T-cell (primary cell): ENCODE results near the gene DPYD. TPM values are rescaled to one million over a fixed set of nuclear protein-coding genes. Genes with fewer than 3 reads are reported as not detected.

ENCODE experiments used
- ATAC-seq, 4 experiments: fragments of 200-7000 bp in 3 of 4; fragments of 150-1000 bp in 1 of 4; cut with Tn5 transposase; replicated peaks in 1 of 4; 1 replicate in 3 of 4; 2 replicates in 1 of 4; pipeline ENCODE4 v1.10.0; 2021; ENCODE audit warnings: moderate library complexity in 3 of 4, mild to moderate bottlenecking in 2 of 4, moderate number of reproducible peaks in 1 of 4
- CTCF ChIA-PET, 2 donors: fragments of 300-600 bp; sonication (Branson Sonifier 250); formaldehyde crosslinking; loops; one replicate each; lab custom pipeline; 2022; ENCODE audit warnings: antibody characterized with exemption in 2 of 2; lab: Charles Lee
- POLR2A ChIA-PET, 2 donors: fragments of 300-600 bp; sonication (Branson Sonifier 250); formaldehyde crosslinking; loops; one replicate each; lab custom pipeline; 2022; ENCODE audit warnings: antibody characterized with exemption in 2 of 2; lab: Charles Lee
- DNase-seq, 35 experiments: peaks; one replicate each; pipeline versions ENCODE4 v3.0.0 to v3.0.0-alpha.2; 2013 to 2023
- H3K27ac ChIP-seq: one replicate; pipeline ENCODE4 v1.5.1; 2013; ENCODE audit warnings: low read length
- H3K27me3 ChIP-seq, 2 experiments: replicated peaks in 1 of 2; 1 replicate in 1 of 2; 2 replicates in 1 of 2; pipeline versions ENCODE4 v1.6.1 to v1.7.0; 2013; ENCODE audit warnings: low read length in 1 of 2, mixed read lengths in 1 of 2; ENCODE audit not compliant: control insufficient read depth in 2 of 2, insufficient read depth in 2 of 2; ENCODE audit errors: extremely low read depth in 1 of 2
- H3K36me3 ChIP-seq, 2 donors: 1 replicate in 1 of 2; 2 replicates in 1 of 2; pipeline versions ENCODE4 v1.6.1 to v1.7.0; 2013; ENCODE audit warnings: low read length in 1 of 2; ENCODE audit not compliant: control insufficient read depth in 2 of 2, insufficient read depth in 1 of 2; ENCODE audit errors: extremely low read depth in 1 of 2
- H3K4me1 ChIP-seq, 2 experiments: 1 replicate in 1 of 2; 2 replicates in 1 of 2; pipeline versions ENCODE4 v1.6.1 to v1.7.0; 2013; ENCODE audit warnings: low read length in 2 of 2, mixed read lengths in 1 of 2; ENCODE audit not compliant: insufficient read depth in 2 of 2, control insufficient read depth in 1 of 2; ENCODE audit errors: extremely low read depth in 1 of 2
- H3K4me3 ChIP-seq, 2 donors: 1 replicate in 1 of 2; 2 replicates in 1 of 2; pipeline versions ENCODE4 v1.5.1 to v1.7.0; 2013; ENCODE audit warnings: mild to moderate bottlenecking in 2 of 2, low read length in 1 of 2, moderate library complexity in 1 of 2; ENCODE audit not compliant: control insufficient read depth in 1 of 2; ENCODE audit errors: extremely low read depth in 1 of 2
- H3K9me3 ChIP-seq: 2 replicates; pipeline ENCODE4 v1.7.0; 2013
- H3K27ac Mint-ChIP-seq, 2 donors: one replicate each; pipeline ENCODE4 v1.8.0; 2020 to 2021; ENCODE audit warnings: mild to moderate bottlenecking in 2 of 2, mixed read lengths in 2 of 2
- H3K27me3 Mint-ChIP-seq, 2 donors: one replicate each; pipeline ENCODE4 v1.8.0; 2021 to 2022; ENCODE audit warnings: mixed read lengths in 2 of 2
- H3K36me3 Mint-ChIP-seq: one replicate; pipeline ENCODE4 v1.8.0; 2021; ENCODE audit warnings: mixed read lengths
- H3K4me1 Mint-ChIP-seq, 3 donors: one replicate each; pipeline ENCODE4 v1.8.0; 2020 to 2022; ENCODE audit warnings: mixed read lengths in 3 of 3, mild to moderate bottlenecking in 1 of 3
- H3K4me3 Mint-ChIP-seq, 3 donors: one replicate each; pipeline ENCODE4 v1.8.0; 2020 to 2022; ENCODE audit warnings: mild to moderate bottlenecking in 3 of 3, mixed read lengths in 3 of 3, moderate library complexity in 3 of 3
- H3K9me3 Mint-ChIP-seq, 3 donors: one replicate each; pipeline ENCODE4 v1.8.0; 2020 to 2022; ENCODE audit warnings: mixed read lengths in 3 of 3
- whole genome bisulfite sequencing: methylation state at CpG from one replicate; pipeline ENCODE4 v1.1.5; 2013; ENCODE audit warnings: missing lambda C conversion rate; ENCODE audit not compliant: insufficient coverage; 5-methylcytosine and 5-hydroxymethylcytosine counted together
- total RNA-seq, 35 experiments: library from RNA in 6 of 35; stranded (reverse) in 6 of 35; fragments of 120-200 nt in 1 of 35; gene quantifications; one replicate each; pipeline versions ENCODE4 v1.2.1 to v1.2.4 and lab custom pipeline; 2013 to 2026

Gene DPYD
- total RNA-seq, 5 donors from 2014 or later (not counting 1 experiment from before 2014, with no cell fraction given), result 39.1 to 74.1 (median 47.8) TPM

DNA sequence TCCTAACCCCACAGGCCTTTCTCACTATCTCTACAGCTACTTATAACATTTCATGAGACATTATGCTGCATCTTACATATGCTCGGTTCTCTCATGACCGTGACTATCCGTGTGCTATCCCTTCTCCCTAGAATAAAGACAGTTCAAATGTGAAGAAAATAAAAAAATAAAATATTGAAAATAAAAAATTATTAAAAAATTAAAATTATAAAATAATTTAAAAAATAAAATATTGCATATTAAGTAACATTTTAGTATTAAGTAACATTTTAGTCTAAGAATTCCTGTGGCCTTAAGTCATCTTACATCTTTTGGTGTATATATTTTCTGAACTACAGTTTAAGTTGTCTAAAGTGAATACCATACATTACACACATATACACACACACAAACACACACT lies 415.5 kb downstream of the DPYD start:
- no peaks in the 10 kb centered on the region for H3K27me3 Mint-ChIP-seq
- no peaks in the 10 kb centered on the region for H3K9me3 Mint-ChIP-seq
- H3K36me3 Mint-ChIP-seq, result peaks cover 50% of the 10 kb centered on the region
- POLR2A ChIA-PET, result no interaction called here
- DNase-seq (no peak), ATAC-seq (no peak)
- H3K9me3 ChIP-seq, result no peaks in the 10 kb centered on the region
- peaks cover 0 to 5% (median 0%) of the 10 kb centered on the region in 3 donors for H3K4me1 Mint-ChIP-seq
- no peak overlapping the region for H3K4me3 ChIP-seq
- no peak overlapping the region for H3K27ac ChIP-seq
- no peaks in the 10 kb centered on the region for H3K27me3 ChIP-seq
- no peak overlapping the region for H3K4me3 Mint-ChIP-seq
- H3K4me1 ChIP-seq, result no peaks in the 10 kb centered on the region
- no peaks in the 10 kb centered on the region for H3K36me3 ChIP-seq
- H3K27ac Mint-ChIP-seq, result no peak overlapping the region
- CTCF ChIA-PET, result no interaction called here
- no CpG with 5 or more reads among the region's 3 CpGs for WGBS

DNA sequence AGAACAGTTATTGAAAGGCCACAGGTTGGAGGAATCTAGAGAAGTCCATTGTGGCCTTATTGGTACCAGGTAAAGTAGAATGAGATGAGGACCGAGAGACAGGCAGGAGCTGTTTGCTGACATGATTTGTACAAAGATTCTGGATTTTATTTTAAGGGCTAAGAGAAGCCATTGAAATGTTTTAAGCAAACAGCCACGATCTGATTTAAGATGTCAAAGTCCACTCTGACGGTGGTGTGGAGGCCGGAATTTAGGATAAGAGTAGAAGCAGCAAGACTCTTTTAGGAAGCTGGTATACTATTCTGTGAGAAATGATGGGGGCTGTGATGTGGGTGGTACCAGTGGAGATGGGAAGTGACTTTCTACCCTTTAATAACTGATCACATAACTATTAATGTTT lies 418.5 kb downstream of the DPYD start:
- H3K27ac Mint-ChIP-seq, result no peak overlapping the region
- ATAC-seq (no peak), DNase-seq (no peak)
- no peaks in the 10 kb centered on the region for H3K9me3 ChIP-seq
- no peaks in the 10 kb centered on the region for H3K27me3 Mint-ChIP-seq
- H3K27me3 ChIP-seq, result no peaks in the 10 kb centered on the region
- H3K9me3 Mint-ChIP-seq, result no peaks in the 10 kb centered on the region
- no peaks in the 10 kb centered on the region for H3K36me3 ChIP-seq
- no peak overlapping the region for H3K4me3 ChIP-seq
- no peak overlapping the region for H3K4me3 Mint-ChIP-seq
- H3K4me1 ChIP-seq, result no peaks in the 10 kb centered on the region
- no peak overlapping the region for H3K27ac ChIP-seq
- H3K4me1 Mint-ChIP-seq, result peaks cover 0 to 2% (median 0%) of the 10 kb centered on the region in 3 donors
- peaks cover 28% of the 10 kb centered on the region for H3K36me3 Mint-ChIP-seq
- CTCF ChIA-PET, result no interaction called here
- WGBS, result 100% methylated on average over 1 of the region's 4 CpGs
- POLR2A ChIA-PET, result no interaction called here

DNA sequence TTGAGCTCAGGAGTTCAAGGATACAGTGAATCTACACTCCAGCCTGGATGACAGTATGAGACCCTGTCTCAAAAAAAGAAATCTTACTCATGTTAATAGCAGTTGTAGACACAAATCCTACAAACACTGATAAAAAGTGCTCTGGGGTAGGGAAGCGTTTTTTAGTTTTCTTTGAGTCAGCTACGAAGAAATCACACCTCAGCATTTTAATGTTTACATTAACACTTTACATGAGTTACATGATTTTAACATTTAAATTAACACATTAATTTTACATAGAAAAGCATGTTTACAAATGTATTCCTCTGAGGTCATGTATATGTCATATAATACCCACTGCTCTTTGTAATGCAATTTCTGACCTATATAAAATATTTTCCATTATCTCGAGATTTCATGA lies 419.2 kb downstream of the DPYD start:
- no peak for ATAC-seq
- no peaks in the 10 kb centered on the region for H3K27me3 ChIP-seq
- H3K4me3 ChIP-seq, result no peak overlapping the region
- Mint-ChIP-seq H3K4me3 (no peak overlapping the region), H3K27ac (no peak overlapping the region), H3K27me3 (no peaks in the 10 kb centered on the region), H3K9me3 (no peaks in the 10 kb centered on the region), H3K36me3 (peaks cover 28% of the 10 kb centered on the region), H3K4me1 (no peaks in the 10 kb centered on the region)
- no peaks in the 10 kb centered on the region for H3K36me3 ChIP-seq
- WGBS, result no CpG with 5 or more reads among the region's 3 CpGs
- no peak for DNase-seq
- H3K9me3 ChIP-seq, result no peaks in the 10 kb centered on the region
- no peaks in the 10 kb centered on the region for H3K4me1 ChIP-seq
- CTCF ChIA-PET, result no interaction called here
- POLR2A ChIA-PET, result no interaction called here
- no peak overlapping the region for H3K27ac ChIP-seq

DNA sequence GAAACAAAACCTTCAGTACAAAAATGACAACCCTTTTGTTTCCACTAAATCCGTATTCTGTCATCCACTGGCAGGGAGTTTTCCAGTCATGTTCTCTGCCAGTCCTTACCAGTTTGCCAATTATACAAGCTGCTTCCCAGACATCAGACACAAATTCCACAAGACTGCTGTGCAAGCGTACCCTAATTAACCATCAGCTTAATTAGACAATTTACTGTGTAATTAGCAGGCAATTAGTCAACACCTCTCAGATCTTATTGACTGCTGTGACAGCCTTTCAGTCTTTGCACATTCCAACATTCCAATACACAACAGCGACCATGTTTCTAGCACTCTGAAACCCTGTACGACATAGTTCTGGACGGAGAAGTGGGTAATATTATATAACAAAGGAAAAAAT lies 420.1 kb downstream of the DPYD start:
- ChIA-PET CTCF (no interaction called here), POLR2A (no interaction called here)
- H3K4me3 Mint-ChIP-seq, result no peak overlapping the region
- H3K9me3 ChIP-seq, result no peaks in the 10 kb centered on the region
- no peaks in the 10 kb centered on the region for H3K36me3 ChIP-seq
- H3K27ac Mint-ChIP-seq, result no peak overlapping the region
- no peaks in the 10 kb centered on the region for H3K4me1 ChIP-seq
- no peak overlapping the region for H3K4me3 ChIP-seq
- no peak overlapping the region for H3K27ac ChIP-seq
- peaks cover 27% of the 10 kb centered on the region for H3K36me3 Mint-ChIP-seq
- no peaks in the 10 kb centered on the region for H3K27me3 Mint-ChIP-seq
- H3K27me3 ChIP-seq, result no peaks in the 10 kb centered on the region
- WGBS, result 100% methylated on average over 2 of the region's 5 CpGs
- no peak for ATAC-seq
- no peaks in the 10 kb centered on the region for H3K9me3 Mint-ChIP-seq
- no peak for DNase-seq
- no peaks in the 10 kb centered on the region for H3K4me1 Mint-ChIP-seq

DNA sequence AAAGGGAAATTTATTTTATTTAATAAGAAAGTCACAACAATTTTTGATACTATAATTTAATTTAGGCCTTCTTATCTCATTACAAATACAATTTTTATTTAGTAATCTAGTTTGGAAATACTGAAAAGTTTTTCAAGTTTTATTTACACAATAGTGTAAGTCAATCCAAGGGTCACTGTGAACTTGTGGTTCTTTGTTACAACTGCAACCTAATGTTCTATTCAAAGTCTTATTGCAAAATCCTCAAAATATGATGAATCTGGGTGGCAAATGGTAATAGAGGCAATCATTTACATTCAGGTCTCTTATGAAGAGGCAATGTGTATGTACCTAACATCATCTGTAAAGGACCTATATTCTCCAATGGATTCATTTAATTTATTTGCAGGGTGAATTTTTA lies 421.2 kb downstream of the DPYD start:
- Mint-ChIP-seq H3K4me1 (no peaks in the 10 kb centered on the region), H3K27ac (no peak overlapping the region), H3K4me3 (no peak overlapping the region), H3K36me3 (peaks cover 19% of the 10 kb centered on the region), H3K9me3 (no peaks in the 10 kb centered on the region), H3K27me3 (no peaks in the 10 kb centered on the region)
- DNase-seq (no peak), ATAC-seq (no peak)
- Histone ChIP-seq H3K4me1 (no peaks in the 10 kb centered on the region), H3K27me3 (no peaks in the 10 kb centered on the region), H3K4me3 (no peak overlapping the region), H3K9me3 (no peaks in the 10 kb centered on the region), H3K36me3 (no peaks in the 10 kb centered on the region), H3K27ac (no peak overlapping the region)
- ChIA-PET POLR2A (no interaction called here), CTCF (no interaction called here)

DNA sequence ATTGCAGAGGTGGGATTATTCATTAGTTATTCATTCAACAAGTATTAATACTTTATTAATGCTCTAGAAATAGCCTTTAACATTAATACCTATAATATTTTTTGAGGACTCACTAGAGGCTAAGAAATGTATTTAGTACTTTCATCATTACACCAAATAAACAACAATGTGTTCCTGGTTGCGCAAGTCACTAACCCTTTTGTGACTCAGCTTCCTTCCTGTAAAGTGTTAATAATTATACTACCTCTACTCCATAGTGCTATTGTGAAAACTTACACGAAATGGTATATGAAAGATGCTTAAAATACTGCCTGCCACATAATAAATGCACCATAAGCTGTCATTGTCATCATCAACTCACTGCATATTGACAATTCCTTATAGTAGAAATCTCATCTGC lies 431.0 kb downstream of the DPYD start:
- POLR2A ChIA-PET, result no interaction called here
- WGBS, result no CpG with 5 or more reads among the region's 2 CpGs

DNA sequence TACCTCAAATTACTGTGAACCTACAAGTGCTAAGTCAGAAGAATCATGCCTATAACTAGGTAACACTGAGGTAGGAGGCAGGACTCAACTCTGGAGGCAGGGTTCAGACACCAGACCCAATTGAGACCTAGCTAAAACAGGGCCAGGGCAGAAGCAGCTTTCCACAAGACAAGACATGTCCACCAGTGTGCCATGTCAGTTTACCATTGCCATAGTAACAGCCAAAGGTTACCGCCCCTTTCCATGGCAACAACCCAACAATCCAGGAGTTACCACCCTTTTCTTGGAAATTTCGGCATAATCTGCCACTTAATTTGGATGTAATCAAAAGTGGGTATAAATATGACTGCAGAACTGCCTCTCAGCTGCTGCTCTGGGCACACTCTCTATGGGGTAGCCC lies 432.3 kb downstream of the DPYD start:
- H3K36me3 Mint-ChIP-seq, result peaks cover 15% of the 10 kb centered on the region
- no peaks in the 10 kb centered on the region for H3K27me3 Mint-ChIP-seq
- no peak for DNase-seq
- ChIA-PET CTCF (no interaction called here), POLR2A (no interaction called here)
- peaks cover 0 to 2% (median 0%) of the 10 kb centered on the region in 3 donors for H3K4me1 Mint-ChIP-seq
- no peaks in the 10 kb centered on the region for H3K9me3 Mint-ChIP-seq
- Histone ChIP-seq H3K9me3 (no peaks in the 10 kb centered on the region), H3K36me3 (no peaks in the 10 kb centered on the region), H3K27ac (no peak overlapping the region), H3K4me1 (no peaks in the 10 kb centered on the region), H3K27me3 (no peaks in the 10 kb centered on the region), H3K4me3 (no peak overlapping the region)
- no peak overlapping the region for H3K4me3 Mint-ChIP-seq
- no CpG with 5 or more reads among the region's 2 CpGs for WGBS
- no peak for ATAC-seq
- no peak overlapping the region for H3K27ac Mint-ChIP-seq

More for the DNA sequence above, 431.0 kb downstream of the DPYD start:
- Mint-ChIP-seq H3K9me3 (no peaks in the 10 kb centered on the region), H3K27ac (no peak overlapping the region), H3K4me3 (no peak overlapping the region), H3K4me1 (peaks cover 0 to 2% (median 0%) of the 10 kb centered on the region in 3 donors), H3K27me3 (no peaks in the 10 kb centered on the region), H3K36me3 (peaks cover 9% of the 10 kb centered on the region)
- ATAC-seq (no peak), DNase-seq (no peak)
- Histone ChIP-seq H3K27ac (no peak overlapping the region), H3K9me3 (no peaks in the 10 kb centered on the region), H3K36me3 (no peaks in the 10 kb centered on the region), H3K4me1 (no peaks in the 10 kb centered on the region), H3K4me3 (no peak overlapping the region), H3K27me3 (no peaks in the 10 kb centered on the region)
- CTCF ChIA-PET, result no interaction called here
